ENCODE results near the gene SCARB1.

The SCARB1 gene

DNA sequence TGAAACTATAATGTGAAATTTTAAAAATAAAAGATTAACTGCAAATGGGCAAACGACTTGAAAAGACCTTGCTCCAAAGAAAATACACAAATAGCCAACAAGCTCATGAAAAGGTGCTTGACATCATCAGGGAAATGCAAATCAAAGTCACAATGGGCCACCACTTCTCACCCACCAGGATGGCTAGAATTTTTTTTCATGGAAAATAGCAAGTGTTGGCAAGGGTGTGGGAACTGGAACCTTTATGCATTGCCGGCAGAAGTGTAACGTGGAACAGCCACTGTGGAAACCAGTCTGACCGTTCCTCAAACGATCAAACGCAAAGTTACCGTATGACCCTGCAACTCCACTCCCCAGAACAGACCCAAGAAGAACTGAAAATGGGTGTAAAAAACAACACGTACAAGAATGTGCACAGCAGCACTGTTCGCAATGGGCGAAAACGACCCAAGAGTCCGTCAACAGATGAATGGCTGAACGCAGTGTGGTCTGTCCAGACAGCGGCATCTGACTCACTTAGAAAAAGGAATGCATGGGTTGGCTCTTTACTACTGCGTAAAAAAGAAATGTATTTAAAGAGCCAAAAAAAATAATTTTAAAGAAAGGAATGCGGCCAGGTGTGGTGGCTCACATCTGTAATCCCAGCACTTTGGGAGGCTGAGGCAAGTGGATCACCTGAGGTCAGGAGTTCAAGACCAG lies 40.2 kb downstream of the SCARB1 start:
- H2BK12ac ChIP-seq (ENCODE audit: low read length): no peak overlapping the region
- peaks cover 0 to 4% of the 10 kb centered on the region in 2 donors for H3K9me3 ChIP-seq (replicated peaks in 1 of 2; ENCODE audit: control insufficient read depth in 2 of 2, insufficient read depth in 1 of 2, low read depth in 1 of 2, low read length in 2 of 2)
- no peak overlapping the region for H2AFZ ChIP-seq (ENCODE audit: low read length)
- DNase-seq (ENCODE audit: low spot score): no peak
- no peaks in the 10 kb centered on the region for H3K79me1 ChIP-seq (ENCODE audit: low read depth, low read length)
- H3K4me2 ChIP-seq (ENCODE audit: insufficient read depth, low read length, poor library complexity, severe bottlenecking): no peak overlapping the region
- H3K4ac ChIP-seq (ENCODE audit: low read length): no peak overlapping the region
- no peaks in the 10 kb centered on the region for H3K36me3 ChIP-seq (replicated peaks in 1 of 2; ENCODE audit: control insufficient read depth in 2 of 2, insufficient read depth in 2 of 2, low read length in 2 of 2)
- H2BK15ac ChIP-seq (ENCODE audit: low read length): no peak overlapping the region
- no peak overlapping the region for H3K14ac ChIP-seq (ENCODE audit: low read length)
- no peak overlapping the region for H3K9ac ChIP-seq (ENCODE audit: low read depth, low read length, poor library complexity)
- H4K91ac ChIP-seq (ENCODE audit: low read depth, low read length, poor library complexity): no peak overlapping the region
- H3K4me1 ChIP-seq (ENCODE audit: control insufficient read depth in 2 of 2, insufficient read depth in 1 of 2, low read depth in 1 of 2, low read length in 2 of 2): peaks cover 0 to 6% of the 10 kb centered on the region in 2 donors
- H2BK5ac ChIP-seq (ENCODE audit: low read length): no peak overlapping the region
- H2BK120ac ChIP-seq (ENCODE audit: low read depth, low read length): no peak overlapping the region
- peak overlapping the region in 1 of 2 donors; percentile 35 for H3K4me3 ChIP-seq (ENCODE audit: low read length in 2 of 2)
- no peak overlapping the region for H3K27ac ChIP-seq (replicated peaks; ENCODE audit: low read length)
- H4K8ac ChIP-seq (ENCODE audit: low read depth, low read length): no peak overlapping the region
- no CpG with 5 or more reads among the region's 16 CpGs for WGBS, 2 donors (ENCODE audit: extremely low coverage in 2 of 2, insufficient read length in 2 of 2, insufficient replicate concordance in 1 of 2)
- no peak overlapping the region for H2AK5ac ChIP-seq (ENCODE audit: low read depth, low read length)
- H3K23ac ChIP-seq (ENCODE audit: low read depth, low read length, poor library complexity): no peak overlapping the region
- no peaks in the 10 kb centered on the region for H3K27me3 ChIP-seq (ENCODE audit: control insufficient read depth in 3 of 3, insufficient read depth in 3 of 3, low read depth in 1 of 3, low read length in 3 of 3)
- H3K18ac ChIP-seq (ENCODE audit: low read length): no peak overlapping the region

GRCh38 chr12:124822218-124822617 lies 41.4 kb downstream of the SCARB1 start:
- H3K23ac ChIP-seq (ENCODE audit: low read depth, low read length, poor library complexity): no peak overlapping the region
- no peak overlapping the region for H3K4me2 ChIP-seq (ENCODE audit: insufficient read depth, low read length, poor library complexity, severe bottlenecking)
- H3K14ac ChIP-seq (ENCODE audit: low read length): no peak overlapping the region
- no peak overlapping the region for H2BK12ac ChIP-seq (ENCODE audit: low read length)
- no peak overlapping the region for H3K9ac ChIP-seq (ENCODE audit: low read depth, low read length, poor library complexity)
- H2BK5ac ChIP-seq (ENCODE audit: low read length): no peak overlapping the region
- WGBS, 2 donors (ENCODE audit: extremely low coverage in 2 of 2, insufficient read length in 2 of 2, insufficient replicate concordance in 1 of 2): no CpG with 5 or more reads among the region's 6 CpGs
- peaks cover 0 to 3% of the 10 kb centered on the region in 2 donors for H3K4me1 ChIP-seq (ENCODE audit: control insufficient read depth in 2 of 2, insufficient read depth in 1 of 2, low read depth in 1 of 2, low read length in 2 of 2)
- no peak overlapping the region for H2AFZ ChIP-seq (ENCODE audit: low read length)
- no peaks in the 10 kb centered on the region for H3K27me3 ChIP-seq (ENCODE audit: control insufficient read depth in 3 of 3, insufficient read depth in 3 of 3, low read depth in 1 of 3, low read length in 3 of 3)
- H2BK120ac ChIP-seq (ENCODE audit: low read depth, low read length): no peak overlapping the region
- H3K36me3 ChIP-seq (replicated peaks in 1 of 2; ENCODE audit: control insufficient read depth in 2 of 2, insufficient read depth in 2 of 2, low read length in 2 of 2): no peaks in the 10 kb centered on the region
- no peak for DNase-seq (ENCODE audit: low spot score)
- no peak overlapping the region for H3K4ac ChIP-seq (ENCODE audit: low read length)
- H3K27ac ChIP-seq (replicated peaks; ENCODE audit: low read length): no peak overlapping the region
- no peaks in the 10 kb centered on the region for H3K79me1 ChIP-seq (ENCODE audit: low read depth, low read length)
- no peak overlapping the region for H4K8ac ChIP-seq (ENCODE audit: low read depth, low read length)
- no peak overlapping the region for H2AK5ac ChIP-seq (ENCODE audit: low read depth, low read length)
- H3K18ac ChIP-seq (ENCODE audit: low read length): no peak overlapping the region
- H3K4me3 ChIP-seq (ENCODE audit: low read length in 2 of 2): no peak overlapping the region
- no peak overlapping the region for H4K91ac ChIP-seq (ENCODE audit: low read depth, low read length, poor library complexity)
- H3K9me3 ChIP-seq (replicated peaks in 1 of 2; ENCODE audit: control insufficient read depth in 2 of 2, insufficient read depth in 1 of 2, low read depth in 1 of 2, low read length in 2 of 2): peaks cover 0 to 4% of the 10 kb centered on the region in 2 donors
- no peak overlapping the region for H2BK15ac ChIP-seq (ENCODE audit: low read length)

GRCh38 chr12:124821252-124822200 lies 42.1 kb downstream of the SCARB1 start:
- Histone ChIP-seq H2BK15ac (ENCODE audit: low read length) (no peak overlapping the region), H3K23ac (ENCODE audit: low read depth, low read length, poor library complexity) (no peak overlapping the region), H2BK5ac (ENCODE audit: low read length) (no peak overlapping the region), H3K18ac (ENCODE audit: low read length) (peak overlapping the region; percentile 39), H2AK5ac (ENCODE audit: low read depth, low read length) (no peak overlapping the region), H3K27me3 (ENCODE audit: control insufficient read depth in 3 of 3, insufficient read depth in 3 of 3, low read depth in 1 of 3, low read length in 3 of 3) (no peaks in the 10 kb centered on the region), H3K27ac (replicated peaks; ENCODE audit: low read length) (no peak overlapping the region), H3K4me2 (ENCODE audit: insufficient read depth, low read length, poor library complexity, severe bottlenecking) (no peak overlapping the region), H3K79me1 (ENCODE audit: low read depth, low read length) (no peaks in the 10 kb centered on the region), H3K9ac (ENCODE audit: low read depth, low read length, poor library complexity) (no peak overlapping the region), H3K36me3 (replicated peaks in 1 of 2; ENCODE audit: control insufficient read depth in 2 of 2, insufficient read depth in 2 of 2, low read length in 2 of 2) (no peaks in the 10 kb centered on the region), H2AFZ (ENCODE audit: low read length) (no peak overlapping the region), H3K4ac (ENCODE audit: low read length) (no peak overlapping the region), H3K14ac (ENCODE audit: low read length) (no peak overlapping the region), H2BK120ac (ENCODE audit: low read depth, low read length) (no peak overlapping the region), H3K4me3 (ENCODE audit: low read length in 2 of 2) (no peak overlapping the region), H3K4me1 (ENCODE audit: control insufficient read depth in 2 of 2, insufficient read depth in 1 of 2, low read depth in 1 of 2, low read length in 2 of 2) (peaks cover 0 to 3% of the 10 kb centered on the region in 2 donors), H4K91ac (ENCODE audit: low read depth, low read length, poor library complexity) (no peak overlapping the region), H2BK12ac (ENCODE audit: low read length) (no peak overlapping the region), H4K8ac (ENCODE audit: low read depth, low read length) (no peak overlapping the region), H3K9me3 (replicated peaks in 1 of 2; ENCODE audit: control insufficient read depth in 2 of 2, insufficient read depth in 1 of 2, low read depth in 1 of 2, low read length in 2 of 2) (peaks cover 0 to 4% of the 10 kb centered on the region in 2 donors)
- no peak for DNase-seq (ENCODE audit: low spot score)
- WGBS, 2 donors (ENCODE audit: extremely low coverage in 2 of 2, insufficient read length in 2 of 2, insufficient replicate concordance in 1 of 2): no CpG with 5 or more reads among the region's 16 CpGs

DNA sequence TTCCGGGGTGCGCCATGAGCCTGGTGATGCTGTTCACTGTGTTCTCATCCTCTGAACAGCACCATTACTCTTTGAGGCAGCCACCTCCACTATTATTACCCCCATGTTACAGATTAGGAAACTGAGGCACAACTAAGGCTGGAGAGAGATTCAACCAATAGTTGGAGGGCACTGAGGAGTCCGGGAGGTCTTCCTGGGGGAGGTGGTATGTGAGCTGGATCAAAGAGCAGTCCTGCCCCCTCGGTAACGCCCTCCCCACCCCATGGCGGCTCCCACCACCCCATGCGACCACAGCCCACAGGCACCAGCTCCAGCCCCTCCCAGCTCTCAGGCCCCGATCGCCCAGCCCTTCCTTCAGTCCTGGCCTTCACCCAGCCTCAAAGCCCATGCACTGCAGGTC lies 43.5 kb downstream of the SCARB1 start:
- Histone ChIP-seq H2BK5ac (ENCODE audit: low read length) (no peak overlapping the region), H4K8ac (ENCODE audit: low read depth, low read length) (no peak overlapping the region), H3K4me3 (ENCODE audit: low read length in 2 of 2) (no peak overlapping the region), H3K9ac (ENCODE audit: low read depth, low read length, poor library complexity) (no peak overlapping the region), H4K91ac (ENCODE audit: low read depth, low read length, poor library complexity) (no peak overlapping the region), H2AFZ (ENCODE audit: low read length) (no peak overlapping the region), H3K79me1 (ENCODE audit: low read depth, low read length) (no peaks in the 10 kb centered on the region), H2AK5ac (ENCODE audit: low read depth, low read length) (no peak overlapping the region), H2BK15ac (ENCODE audit: low read length) (no peak overlapping the region), H3K14ac (ENCODE audit: low read length) (no peak overlapping the region), H3K4me1 (ENCODE audit: control insufficient read depth in 2 of 2, insufficient read depth in 1 of 2, low read depth in 1 of 2, low read length in 2 of 2) (peaks cover 0 to 3% of the 10 kb centered on the region in 2 donors), H3K36me3 (replicated peaks in 1 of 2; ENCODE audit: control insufficient read depth in 2 of 2, insufficient read depth in 2 of 2, low read length in 2 of 2) (no peaks in the 10 kb centered on the region), H3K23ac (ENCODE audit: low read depth, low read length, poor library complexity) (no peak overlapping the region), H3K9me3 (replicated peaks in 1 of 2; ENCODE audit: control insufficient read depth in 2 of 2, insufficient read depth in 1 of 2, low read depth in 1 of 2, low read length in 2 of 2) (peaks cover 0 to 4% of the 10 kb centered on the region in 2 donors), H2BK120ac (ENCODE audit: low read depth, low read length) (no peak overlapping the region), H3K27ac (replicated peaks; ENCODE audit: low read length) (no peak overlapping the region), H3K4ac (ENCODE audit: low read length) (no peak overlapping the region), H3K18ac (ENCODE audit: low read length) (peak overlapping the region; percentile 52), H3K4me2 (ENCODE audit: insufficient read depth, low read length, poor library complexity, severe bottlenecking) (no peak overlapping the region), H3K27me3 (ENCODE audit: control insufficient read depth in 3 of 3, insufficient read depth in 3 of 3, low read depth in 1 of 3, low read length in 3 of 3) (no peaks in the 10 kb centered on the region), H2BK12ac (ENCODE audit: low read length) (no peak overlapping the region)
- no peak for DNase-seq (ENCODE audit: low spot score)
- no CpG with 5 or more reads among the region's 9 CpGs for WGBS, 2 donors (ENCODE audit: extremely low coverage in 2 of 2, insufficient read length in 2 of 2, insufficient replicate concordance in 1 of 2)
